ENCODE data around the gene LCN12. TPM values are rescaled to one million over a fixed set of nuclear protein-coding genes. Genes with fewer than 3 reads are reported as not detected.
A peak's percentile ranks its signal among the peaks of the same experiment; 100 is the strongest.

LCN12 gene
- total and polyA plus RNA-seq, 3 experiments from 2014 or later = 0.85 to 1.3 TPM; not detected in 1

DNA sequence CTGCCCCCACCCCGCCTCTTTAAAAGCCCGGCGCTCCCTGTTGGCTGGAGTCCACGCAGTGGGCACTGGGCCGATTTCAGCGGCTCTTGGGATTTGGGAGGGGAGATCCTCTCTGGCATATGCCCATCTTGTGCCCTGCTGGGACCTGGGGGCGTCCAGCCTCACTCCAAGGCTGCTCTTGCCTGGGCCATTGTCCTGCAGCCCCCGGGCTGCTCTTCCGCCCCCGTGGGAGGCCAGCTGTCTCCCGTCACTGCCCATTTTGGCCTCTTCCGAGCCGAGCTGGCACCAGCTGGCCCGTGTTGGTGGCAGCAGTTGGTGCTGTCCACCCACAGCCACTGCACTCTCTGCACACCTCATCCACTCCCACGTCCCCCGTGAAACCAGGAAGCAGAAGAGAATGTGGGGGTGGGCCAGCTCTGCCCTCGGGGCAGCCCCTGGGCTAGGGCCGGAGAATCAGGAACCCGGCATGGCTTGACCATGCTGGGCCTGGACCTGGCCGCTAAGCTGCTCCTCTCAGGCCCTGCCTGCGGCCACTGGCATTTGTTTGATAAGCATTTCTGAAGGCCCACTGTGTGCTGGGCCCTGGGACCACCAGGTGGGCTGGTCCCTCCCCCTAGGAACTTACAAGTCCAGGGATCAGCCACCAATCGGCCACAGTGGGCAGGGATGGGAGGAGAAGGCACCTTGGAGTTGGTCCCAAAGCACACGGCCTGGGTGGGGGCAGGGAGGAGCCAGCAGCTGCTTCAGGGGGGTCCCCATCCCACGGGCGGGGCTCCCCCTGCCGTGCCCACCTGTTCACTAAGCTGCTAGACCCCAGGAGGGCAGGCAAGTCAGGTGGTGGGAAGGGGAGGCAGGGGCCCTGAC is 4.8 kb upstream of the LCN12 start:
- H3K4me1 ChIP-seq (ENCODE audit: insufficient read depth, low read length) = peaks cover 17% of the 10 kb centered on the region
- H3K9me3 Mint-ChIP-seq = no peaks in the 10 kb centered on the region
- no peak overlapping the region for H3K27ac ChIP-seq (ENCODE audit: low read depth, low read length)
- peak overlapping the region in 2 of 7 donors; percentile 36 to 56 for H3K4me3 Mint-ChIP-seq
- H3K27me3 Mint-ChIP-seq = no peaks in the 10 kb centered on the region
- ChIA-PET POLR2A (interaction anchor here (0.9 to 1.7 kb wide), 4 partner anchors 12 to 88 kb away, joined by 3 to 18 read pairs (median 7); partner anchors contain the start of gene PAXX), CTCF (interaction anchor here (0.7 to 8.7 kb wide), 22 partner anchors 19 to 140 kb away, joined by 3 to 159 read pairs (median 5); partner anchors contain the start of genes ABCA2, AJM1, CLIC3 and FUT7)
- peaks cover 4% of the 10 kb centered on the region for H3K36me3 ChIP-seq (ENCODE audit: insufficient read depth, low read length)
- H3K27me3 ChIP-seq (ENCODE audit: insufficient read depth, low read length, poor library complexity, severe bottlenecking) = no peaks in the 10 kb centered on the region
- no peak for DNase-seq
- peaks cover 4 to 44% (median 11%) of the 10 kb centered on the region in 3 donors for H3K4me1 Mint-ChIP-seq
- no peak overlapping the region for H3K4me3 ChIP-seq (ENCODE audit: low read length)
- H3K27ac Mint-ChIP-seq = peak overlapping the region in 1 of 8 donors; percentile 64
- H3K36me3 Mint-ChIP-seq = peaks cover 0 to 12% (median 0%) of the 10 kb centered on the region in 3 donors
- H3K9me3 ChIP-seq (ENCODE audit: low read length) = no peaks in the 10 kb centered on the region

- Histone ChIP-seq H3K36me3 (ENCODE audit: insufficient read depth, low read length) (no peaks in the 10 kb centered on the region), H3K4me3 (ENCODE audit: low read length) (no peak overlapping the region), H3K27ac (ENCODE audit: low read depth, low read length) (no peak overlapping the region), H3K9me3 (ENCODE audit: low read length) (no peaks in the 10 kb centered on the region), H3K4me1 (ENCODE audit: insufficient read depth, low read length) (peaks cover 17% of the 10 kb centered on the region), H3K27me3 (ENCODE audit: insufficient read depth, low read length, poor library complexity, severe bottlenecking) (no peaks in the 10 kb centered on the region)
- Mint-ChIP-seq H3K4me1 (peaks cover 4 to 38% (median 11%) of the 10 kb centered on the region in 3 donors), H3K4me3 (peak overlapping the region; percentile 29 to 88 (median 67)), H3K36me3 (peaks cover 0 to 6% (median 0%) of the 10 kb centered on the region in 3 donors), H3K9me3 (no peaks in the 10 kb centered on the region), H3K27ac (peak overlapping the region in 6 of 8 donors; percentile 9 to 81 (median 64)), H3K27me3 (no peaks in the 10 kb centered on the region)
- no peak for DNase-seq
- POLR2A ChIA-PET = interaction anchor here (0.7 to 1.7 kb wide), 5 partner anchors 12 to 220 kb away, joined by 3 to 18 read pairs (median 7); partner anchors contain the start of gene PAXX
- CTCF ChIA-PET = interaction anchor here (0.6 to 8.7 kb wide), 25 partner anchors 12 to 141 kb away, joined by 3 to 159 read pairs (median 5); partner anchors contain the start of genes ABCA2, AJM1, CLIC3 and FUT7
Observed at GRCh38 chr9:136947955-136948510, 4.0 kb upstream of the LCN12 start.

- POLR2A ChIA-PET = interaction anchor here (1.0 kb wide), 4 partner anchors 29 to 86 kb away, joined by 3 to 4 read pairs (median 3); partner anchors contain the start of gene CLIC3
- DNase-seq = no peak
- CTCF ChIA-PET = interaction anchor here (0.7 to 8.7 kb wide), 5 partner anchors 11 to 86 kb away, joined by 3 to 159 read pairs (median 4); partner anchors contain the start of genes ABCA2 and FUT7
- no peaks in the 10 kb centered on the region for H3K36me3 Mint-ChIP-seq
- Histone ChIP-seq H3K36me3 (ENCODE audit: insufficient read depth, low read length) (no peaks in the 10 kb centered on the region), H3K27ac (ENCODE audit: low read depth, low read length) (peak overlapping the region; percentile 78), H3K27me3 (ENCODE audit: insufficient read depth, low read length, poor library complexity, severe bottlenecking) (no peaks in the 10 kb centered on the region), H3K4me3 (ENCODE audit: low read length) (peak overlapping the region; percentile 77), H3K9me3 (ENCODE audit: low read length) (no peaks in the 10 kb centered on the region), H3K4me1 (ENCODE audit: insufficient read depth, low read length) (peaks cover 17% of the 10 kb centered on the region)
- H3K9me3 Mint-ChIP-seq = no peaks in the 10 kb centered on the region
- H3K4me3 Mint-ChIP-seq = peak overlapping the region; percentile 81 to 92 (median 84)
- peaks cover 4 to 34% (median 11%) of the 10 kb centered on the region in 3 donors for H3K4me1 Mint-ChIP-seq
- H3K27me3 Mint-ChIP-seq = no peaks in the 10 kb centered on the region
- H3K27ac Mint-ChIP-seq = peak overlapping the region; percentile 60 to 94 (median 83)
Observed at GRCh38 chr9:136949239-136949816, 2.7 kb upstream of the LCN12 start.

GRCh38 chr9:136949817-136950655 is 2.0 kb upstream of the LCN12 start:
- peak overlapping the region; percentile 77 for H3K4me3 ChIP-seq (ENCODE audit: low read length)
- H3K27ac Mint-ChIP-seq = peak overlapping the region; percentile 80 to 94 (median 86)
- H3K36me3 Mint-ChIP-seq = no peaks in the 10 kb centered on the region
- peaks cover 14% of the 10 kb centered on the region for H3K4me1 ChIP-seq (ENCODE audit: insufficient read depth, low read length)
- H3K27ac ChIP-seq (ENCODE audit: low read depth, low read length) = peak overlapping the region; percentile 78
- POLR2A ChIA-PET = interaction anchor here (1.0 kb wide), 4 partner anchors 28 to 86 kb away, joined by 3 to 4 read pairs (median 3); partner anchors contain the start of gene CLIC3
- H3K27me3 ChIP-seq (ENCODE audit: insufficient read depth, low read length, poor library complexity, severe bottlenecking) = no peaks in the 10 kb centered on the region
- H3K36me3 ChIP-seq (ENCODE audit: insufficient read depth, low read length) = no peaks in the 10 kb centered on the region
- no peaks in the 10 kb centered on the region for H3K27me3 Mint-ChIP-seq
- H3K4me3 Mint-ChIP-seq = peak overlapping the region; percentile 81 to 92 (median 87)
- peaks cover 0 to 34% (median 7%) of the 10 kb centered on the region in 3 donors for H3K4me1 Mint-ChIP-seq
- H3K9me3 ChIP-seq (ENCODE audit: low read length) = no peaks in the 10 kb centered on the region
- CTCF ChIA-PET = interaction anchor here (0.7 to 8.7 kb wide), 8 partner anchors 10 to 85 kb away, joined by 3 to 159 read pairs (median 4); partner anchors contain the start of genes ABCA2 and FUT7
- peak; percentile 93 to 98 (median 97) for DNase-seq
- no peaks in the 10 kb centered on the region for H3K9me3 Mint-ChIP-seq

GRCh38 chr9:136950656-136951276 is 1.3 kb upstream of the LCN12 start:
- Histone ChIP-seq H3K27me3 (ENCODE audit: insufficient read depth, low read length, poor library complexity, severe bottlenecking) (no peaks in the 10 kb centered on the region), H3K4me3 (ENCODE audit: low read length) (peak overlapping the region; percentile 77), H3K36me3 (ENCODE audit: insufficient read depth, low read length) (no peaks in the 10 kb centered on the region), H3K4me1 (ENCODE audit: insufficient read depth, low read length) (peaks cover 6% of the 10 kb centered on the region), H3K27ac (ENCODE audit: low read depth, low read length) (peak overlapping the region; percentile 78), H3K9me3 (ENCODE audit: low read length) (no peaks in the 10 kb centered on the region)
- DNase-seq = no peak
- no peaks in the 10 kb centered on the region for H3K36me3 Mint-ChIP-seq
- ChIA-PET CTCF (interaction anchor here (0.8 to 8.7 kb wide), 5 partner anchors 9 to 84 kb away, joined by 3 to 159 read pairs (median 4); partner anchors contain the start of genes FUT7 and PTGDS), POLR2A (interaction anchor here (0.5 to 1.0 kb wide), 2 partner anchors 9 to 16 kb away, joined by 3 to 4 read pairs; no protein-coding TSS in a partner anchor)
- peak overlapping the region; percentile 78 to 92 (median 83) for H3K4me3 Mint-ChIP-seq
- no peaks in the 10 kb centered on the region for H3K27me3 Mint-ChIP-seq
- H3K4me1 Mint-ChIP-seq = peaks cover 0 to 35% (median 7%) of the 10 kb centered on the region in 3 donors
- no peaks in the 10 kb centered on the region for H3K9me3 Mint-ChIP-seq
- H3K27ac Mint-ChIP-seq = peak overlapping the region; percentile 52 to 93 (median 84)

- Histone ChIP-seq H3K36me3 (ENCODE audit: insufficient read depth, low read length) (no peaks in the 10 kb centered on the region), H3K4me1 (ENCODE audit: insufficient read depth, low read length) (peaks cover 6% of the 10 kb centered on the region), H3K9me3 (ENCODE audit: low read length) (no peaks in the 10 kb centered on the region), H3K27ac (ENCODE audit: low read depth, low read length) (no peak overlapping the region), H3K4me3 (ENCODE audit: low read length) (no peak overlapping the region), H3K27me3 (ENCODE audit: insufficient read depth, low read length, poor library complexity, severe bottlenecking) (no peaks in the 10 kb centered on the region)
- Mint-ChIP-seq H3K36me3 (peaks cover 0 to 9% (median 0%) of the 10 kb centered on the region in 3 donors), H3K4me1 (peaks cover 9 to 41% (median 11%) of the 10 kb centered on the region in 3 donors), H3K4me3 (no peak overlapping the region), H3K9me3 (peaks cover 0 to 5% (median 2%) of the 10 kb centered on the region in 5 donors), H3K27ac (peak overlapping the region in 1 of 8 donors; percentile 43), H3K27me3 (no peaks in the 10 kb centered on the region)
- POLR2A ChIA-PET = no interaction called here
- CTCF ChIA-PET = interaction anchor here (0.9 kb wide), 1 partner anchor 77 kb away, joined by 3 read pairs; no protein-coding TSS in a partner anchor
- DNase-seq = no peak
Observed at GRCh38 chr9:136952321-136952850, 313 bp downstream of the LCN12 start.

Data from CD8-positive, alpha-beta memory T cell (primary cell).